Cardiac muscle cell (in vitro differentiated cells and primary cell): Measurements from ENCODE around the gene RSPRY1. TPM values are rescaled to one million over a fixed set of nuclear protein-coding genes. Genes with fewer than 3 reads are reported as not detected.
A peak's percentile ranks its signal among the peaks of the same experiment; 100 is the strongest.
"Not testable (repeated sequence)": the region's sequence is repeated elsewhere in the genome, so short reads cannot be mapped to it uniquely, and the experiment has no call there.

Source experiments
- DNase-seq, 2 donors: peaks; one replicate each; pipeline versions ENCODE4 v3.0.0 to v3.0.0-alpha.2; 2010 to 2017; ENCODE audit warnings: low read depth in 1 of 2, low spot score in 1 of 2
- H3K27ac ChIP-seq: fragments of 200-600 bp; sonication (generic); 2 replicates; pipeline ENCODE4 v1.5.1; 2016
- H3K27me3 ChIP-seq: fragments of 200-600 bp; sonication (generic); 2 replicates; pipeline ENCODE4 v1.6.0; 2016; ENCODE audit warnings: control low read depth
- H3K36me3 ChIP-seq: fragments of 200-600 bp; sonication (generic); 2 replicates; pipeline ENCODE4 v1.5.1; 2016; ENCODE audit warnings: control low read depth
- H3K4me1 ChIP-seq: fragments of 200-600 bp; sonication (generic); 2 replicates; pipeline ENCODE4 v1.8.1; 2017; ENCODE audit warnings: low read depth, mild to moderate bottlenecking, mixed run types
- H3K4me3 ChIP-seq: fragments of 200-600 bp; sonication (generic); 2 replicates; pipeline ENCODE4 v1.5.1; 2016; ENCODE audit warnings: mild to moderate bottlenecking
- H3K9me3 ChIP-seq: fragments of 200-600 bp; sonication (generic); 2 replicates; pipeline ENCODE4 v1.5.1; 2017; ENCODE audit warnings: low read depth, mild to moderate bottlenecking, control low read depth
- polyA plus RNA-seq: library from polyadenylated mRNA; unstranded; fragments of >200 nt; fragmentation: Nextera tagmentation; extraction: Ambion mirVana; gene quantifications from 2 replicates; pipeline ENCODE4 v1.2.1, GENCODE V29; 2016
- total RNA-seq: library from RNA; depleted of rRNA; stranded (reverse); fragments of >200 nt; gene quantifications from 2 replicates; pipeline ENCODE4 v1.2.3, GENCODE V29; 2016
- TF ChIP-seq, protein P1 (sequence below): IDR thresholded peaks from 2 replicates; pipeline ENCODE4 v1.5.1; 2012; ENCODE audit warnings: low read depth, mild to moderate bottlenecking, low read length

RSPRY1 gene
- total and polyA plus RNA-seq, 2 experiments from 2014 or later, result 30.3 to 33.2 TPM

DNA sequence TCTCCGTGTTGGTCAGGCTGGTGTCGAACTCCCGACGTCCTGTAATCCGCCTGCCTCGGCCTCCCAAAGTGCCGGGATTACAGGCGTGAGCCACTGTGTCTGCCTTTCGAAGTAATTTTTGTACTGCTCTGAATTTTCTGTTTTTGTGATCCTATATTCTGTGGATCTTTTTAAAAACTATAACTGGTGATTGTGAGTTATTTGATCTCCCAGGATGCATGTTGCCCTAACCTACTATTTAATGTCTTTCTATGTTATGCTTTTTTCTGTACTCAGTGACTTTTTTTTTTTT, 2.5 kb downstream of the RSPRY1 start:
- H3K4me1 ChIP-seq, result peaks cover 25% of the 10 kb centered on the region
- no peaks in the 10 kb centered on the region for H3K9me3 ChIP-seq
- DNase-seq, result no peak
- no peaks in the 10 kb centered on the region for H3K27me3 ChIP-seq
- no peak overlapping the region for H3K4me3 ChIP-seq
- TF ChIP-seq, protein P1, sequence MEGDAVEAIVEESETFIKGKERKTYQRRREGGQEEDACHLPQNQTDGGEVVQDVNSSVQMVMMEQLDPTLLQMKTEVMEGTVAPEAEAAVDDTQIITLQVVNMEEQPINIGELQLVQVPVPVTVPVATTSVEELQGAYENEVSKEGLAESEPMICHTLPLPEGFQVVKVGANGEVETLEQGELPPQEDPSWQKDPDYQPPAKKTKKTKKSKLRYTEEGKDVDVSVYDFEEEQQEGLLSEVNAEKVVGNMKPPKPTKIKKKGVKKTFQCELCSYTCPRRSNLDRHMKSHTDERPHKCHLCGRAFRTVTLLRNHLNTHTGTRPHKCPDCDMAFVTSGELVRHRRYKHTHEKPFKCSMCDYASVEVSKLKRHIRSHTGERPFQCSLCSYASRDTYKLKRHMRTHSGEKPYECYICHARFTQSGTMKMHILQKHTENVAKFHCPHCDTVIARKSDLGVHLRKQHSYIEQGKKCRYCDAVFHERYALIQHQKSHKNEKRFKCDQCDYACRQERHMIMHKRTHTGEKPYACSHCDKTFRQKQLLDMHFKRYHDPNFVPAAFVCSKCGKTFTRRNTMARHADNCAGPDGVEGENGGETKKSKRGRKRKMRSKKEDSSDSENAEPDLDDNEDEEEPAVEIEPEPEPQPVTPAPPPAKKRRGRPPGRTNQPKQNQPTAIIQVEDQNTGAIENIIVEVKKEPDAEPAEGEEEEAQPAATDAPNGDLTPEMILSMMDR, result no peak
- H3K36me3 ChIP-seq, result no peaks in the 10 kb centered on the region
- H3K27ac ChIP-seq, result peak overlapping the region; percentile 89

DNA sequence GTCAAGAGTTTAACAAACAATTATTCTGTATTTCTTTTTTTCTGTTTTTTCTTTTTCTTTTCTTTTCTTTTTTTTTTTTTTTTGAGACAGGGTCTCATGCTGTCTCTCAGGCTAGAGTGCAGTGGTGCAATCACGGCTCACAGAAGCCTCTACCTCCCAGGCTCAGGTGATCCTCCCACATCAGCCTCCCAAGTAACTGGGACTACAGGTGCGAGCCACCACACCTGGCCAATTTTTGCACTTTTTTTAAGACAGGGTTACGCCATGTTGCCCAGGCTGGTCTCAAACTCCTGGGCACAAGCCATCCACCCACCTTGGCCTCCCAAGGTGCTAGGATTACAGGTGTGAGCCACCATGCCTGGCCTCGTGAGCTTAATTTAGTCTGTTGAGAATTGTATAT, 3.4 kb downstream of the RSPRY1 start:
- not testable (repeated sequence) for H3K9me3 ChIP-seq, H3K27ac ChIP-seq, DNase-seq, H3K4me3 ChIP-seq, H3K27me3 ChIP-seq, H3K36me3 ChIP-seq
- peaks cover 18% of the 10 kb centered on the region for H3K4me1 ChIP-seq

DNA sequence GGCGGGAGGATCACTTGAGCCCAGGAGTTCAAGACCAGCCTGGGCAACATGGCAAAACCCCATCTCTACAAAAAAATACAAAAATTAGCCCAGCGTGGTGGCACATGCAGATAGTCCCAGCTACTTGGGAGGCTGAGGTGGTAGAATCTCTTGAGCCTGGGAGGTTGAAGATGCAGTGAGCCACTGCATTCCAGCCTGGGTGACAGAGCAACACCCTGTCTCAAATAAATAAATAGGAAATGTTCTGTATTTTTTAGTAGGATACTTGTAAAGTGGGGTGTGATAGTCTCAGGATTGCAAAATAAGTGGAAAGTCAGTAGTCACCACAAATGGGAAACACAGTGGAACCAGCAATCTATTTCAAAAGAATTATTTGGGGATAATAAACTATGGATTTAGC, 4.0 kb downstream of the RSPRY1 start:
- Histone ChIP-seq H3K9me3 (no peaks in the 10 kb centered on the region), H3K36me3 (no peaks in the 10 kb centered on the region), H3K4me1 (peaks cover 14% of the 10 kb centered on the region), H3K4me3 (no peak overlapping the region), H3K27ac (no peak overlapping the region), H3K27me3 (no peaks in the 10 kb centered on the region)
- TF ChIP-seq, protein P1, result no peak
- DNase-seq, result no peak

DNA sequence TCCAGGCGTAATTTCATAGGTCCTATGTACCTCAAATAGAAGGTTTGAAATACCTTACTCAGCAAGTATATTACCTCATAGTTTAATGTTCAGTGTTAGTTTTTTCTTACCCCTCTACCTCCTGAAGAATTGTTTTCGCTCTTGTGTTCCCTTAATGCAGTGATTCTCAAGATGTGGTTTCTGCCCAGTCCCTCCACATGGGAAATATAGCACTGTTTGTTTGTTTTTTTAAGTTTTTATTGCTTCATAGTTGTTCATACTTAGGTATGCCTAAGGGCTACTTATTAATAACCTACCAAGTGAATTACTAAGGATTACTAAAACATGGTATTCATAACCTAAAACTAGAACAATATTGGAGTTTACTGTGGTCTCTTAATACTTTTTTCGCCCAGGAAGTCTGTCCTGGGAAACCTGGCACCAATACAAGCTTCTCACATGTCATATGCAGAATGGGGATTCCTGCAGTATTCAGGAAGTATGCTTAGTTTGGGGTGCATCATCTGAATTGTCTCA, 5.0 kb downstream of the RSPRY1 start:
- Histone ChIP-seq H3K4me3 (no peak overlapping the region), H3K27me3 (no peaks in the 10 kb centered on the region), H3K36me3 (no peaks in the 10 kb centered on the region), H3K9me3 (no peaks in the 10 kb centered on the region), H3K4me1 (peaks cover 14% of the 10 kb centered on the region), H3K27ac (no peak overlapping the region)
- DNase-seq, result peak in 1 of 2 donors; percentile 24
- TF ChIP-seq, protein P1, result no peak

DNA sequence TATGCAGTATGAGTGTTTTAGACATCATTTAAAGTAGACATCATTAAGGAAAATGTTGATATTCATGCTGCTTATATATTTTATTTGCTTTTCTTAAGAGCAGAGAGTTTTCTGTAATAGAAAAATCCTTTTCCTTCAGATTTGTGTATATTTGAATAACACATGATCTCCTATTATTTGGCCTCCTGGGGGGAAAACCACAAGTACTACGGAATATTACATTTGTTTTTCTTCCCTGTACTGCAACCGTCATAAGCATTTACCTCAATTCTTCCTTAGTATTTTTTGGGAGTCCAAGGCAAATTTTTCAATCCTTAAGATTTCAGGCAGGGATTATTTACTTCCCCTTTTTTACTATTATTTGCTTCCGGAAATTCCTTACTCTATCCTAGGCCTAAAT, 6.0 kb downstream of the RSPRY1 start:
- Histone ChIP-seq H3K4me1 (peaks cover 14% of the 10 kb centered on the region), H3K9me3 (no peaks in the 10 kb centered on the region), H3K27ac (no peak overlapping the region), H3K36me3 (no peaks in the 10 kb centered on the region), H3K27me3 (no peaks in the 10 kb centered on the region), H3K4me3 (no peak overlapping the region)
- TF ChIP-seq, protein P1, result no peak
- no peak for DNase-seq

DNA sequence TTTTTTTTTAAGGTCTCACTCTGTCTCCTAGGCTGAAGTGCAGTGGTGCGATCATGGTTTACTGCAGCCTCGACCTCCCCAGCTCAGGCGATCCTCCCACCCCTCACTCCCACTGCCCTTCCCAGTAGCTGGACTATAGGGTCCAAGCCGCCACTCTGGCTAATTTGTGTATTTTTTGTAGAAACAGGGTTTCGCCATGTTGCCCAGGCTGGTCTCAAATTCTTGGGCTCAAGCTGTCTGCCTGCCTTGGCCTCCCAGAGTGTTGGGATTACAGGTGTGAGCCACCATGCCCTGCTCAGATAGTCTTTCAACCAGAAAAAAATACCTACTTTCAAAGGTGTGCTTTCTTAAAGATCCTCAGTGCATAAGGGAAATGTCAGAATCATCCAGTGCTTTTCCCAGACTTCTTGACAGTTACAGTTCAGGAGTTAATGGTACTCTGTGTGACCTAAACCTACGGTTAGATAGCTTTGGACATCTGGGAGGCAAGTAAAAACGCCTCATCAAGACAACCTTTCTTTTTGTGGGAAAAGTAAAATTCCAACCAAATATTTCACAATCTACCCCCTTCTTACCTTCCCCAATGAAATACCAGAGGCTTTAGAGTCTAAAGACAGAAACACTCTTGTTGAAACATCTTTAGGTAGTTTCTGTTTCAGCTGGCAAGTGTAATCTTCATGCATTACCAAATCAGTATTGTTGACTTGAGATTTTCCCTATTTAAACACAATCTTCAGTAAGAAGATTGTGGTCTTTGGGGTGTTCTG, 6.8 kb downstream of the RSPRY1 start:
- no peak overlapping the region for H3K4me3 ChIP-seq
- no peaks in the 10 kb centered on the region for H3K36me3 ChIP-seq
- H3K27me3 ChIP-seq, result no peaks in the 10 kb centered on the region
- no peak overlapping the region for H3K27ac ChIP-seq
- H3K9me3 ChIP-seq, result no peaks in the 10 kb centered on the region
- H3K4me1 ChIP-seq, result peaks cover 8% of the 10 kb centered on the region
- TF ChIP-seq, protein P1, result no peak
- DNase-seq, result peak in 1 of 2 donors; percentile 52
